ENCODE measurements around the gene SLIT1. TPM values are rescaled to one million over a fixed set of nuclear protein-coding genes. Genes with fewer than 3 reads are reported as not detected.

Gene SLIT1
- total RNA-seq, 2 donors from 2014 or later: 0.14 to 0.35 TPM

GRCh38 chr10:97192952-97193435 lies 7.2 kb upstream of the SLIT1 start:
- Histone ChIP-seq H3K27me3 (replicated peaks; ENCODE audit: insufficient read depth) (peaks cover 4% of the 10 kb centered on the region), H3K4me1 (ENCODE audit: control insufficient read depth in 1 of 2, low read depth in 2 of 2) (peaks cover 4 to 13% of the 10 kb centered on the region in 2 donors), H3K27ac (no peak overlapping the region), H3K36me3 (no peaks in the 10 kb centered on the region), H3K9me3 (no peaks in the 10 kb centered on the region), H3K4me3 (no peak overlapping the region)
- DNase-seq (ENCODE audit: low spot score) (no peak), ATAC-seq (ENCODE audit: insufficient number of reproducible peaks, low FRiP score, low read depth) (no peak)
- TF ChIP-seq CTCF (IDR thresholded peaks at IDR 0.05): no peak

- ATAC-seq (ENCODE audit: insufficient number of reproducible peaks, low FRiP score, low read depth): no peak
- no peak overlapping the region for H3K27ac ChIP-seq
- no peak for TF ChIP-seq CTCF (IDR thresholded peaks at IDR 0.05)
- no peak for DNase-seq (ENCODE audit: low spot score)
- no peaks in the 10 kb centered on the region for H3K9me3 ChIP-seq
- H3K4me1 ChIP-seq (ENCODE audit: control insufficient read depth in 1 of 2, low read depth in 2 of 2): peaks cover 0 to 5% of the 10 kb centered on the region in 2 donors
- no peak overlapping the region for H3K4me3 ChIP-seq
- no peaks in the 10 kb centered on the region for H3K27me3 ChIP-seq (replicated peaks; ENCODE audit: insufficient read depth)
- no peaks in the 10 kb centered on the region for H3K36me3 ChIP-seq
Observed at GRCh38 chr10:97190450-97190849, 4.7 kb upstream of the SLIT1 start.

- ATAC-seq (ENCODE audit: insufficient number of reproducible peaks, low FRiP score, low read depth) (no peak), DNase-seq (ENCODE audit: low spot score) (no peak)
- H3K27me3 ChIP-seq (replicated peaks; ENCODE audit: insufficient read depth): no peaks in the 10 kb centered on the region
- no peak for TF ChIP-seq CTCF (IDR thresholded peaks at IDR 0.05)
- peaks cover 0 to 7% of the 10 kb centered on the region in 2 donors for H3K4me1 ChIP-seq (ENCODE audit: control insufficient read depth in 1 of 2, low read depth in 2 of 2)
- H3K36me3 ChIP-seq: no peaks in the 10 kb centered on the region
- H3K27ac ChIP-seq: no peak overlapping the region
- H3K4me3 ChIP-seq: no peak overlapping the region
- H3K9me3 ChIP-seq: no peaks in the 10 kb centered on the region
Observed at GRCh38 chr10:97188261-97188711, 2.5 kb upstream of the SLIT1 start.

GRCh38 chr10:97186911-97187310 lies 1.2 kb upstream of the SLIT1 start:
- no peak for TF ChIP-seq CTCF (IDR thresholded peaks at IDR 0.05)
- no peak for ATAC-seq (ENCODE audit: insufficient number of reproducible peaks, low FRiP score, low read depth)
- Histone ChIP-seq H3K27me3 (replicated peaks; ENCODE audit: insufficient read depth) (no peaks in the 10 kb centered on the region), H3K4me1 (ENCODE audit: control insufficient read depth in 1 of 2, low read depth in 2 of 2) (peaks cover 0 to 7% of the 10 kb centered on the region in 2 donors), H3K27ac (no peak overlapping the region), H3K4me3 (no peak overlapping the region), H3K36me3 (no peaks in the 10 kb centered on the region), H3K9me3 (no peaks in the 10 kb centered on the region)
- DNase-seq (ENCODE audit: low spot score): no peak

- Histone ChIP-seq H3K36me3 (no peaks in the 10 kb centered on the region), H3K27me3 (replicated peaks; ENCODE audit: insufficient read depth) (no peaks in the 10 kb centered on the region), H3K27ac (no peak overlapping the region), H3K4me3 (no peak overlapping the region), H3K4me1 (ENCODE audit: control insufficient read depth in 1 of 2, low read depth in 2 of 2) (peaks cover 0 to 8% of the 10 kb centered on the region in 2 donors), H3K9me3 (no peaks in the 10 kb centered on the region)
- no peak for ATAC-seq (ENCODE audit: insufficient number of reproducible peaks, low FRiP score, low read depth)
- TF ChIP-seq CTCF (IDR thresholded peaks at IDR 0.05): no peak
- no peak for DNase-seq (ENCODE audit: low spot score)
Observed at GRCh38 chr10:97184971-97185325, 811 bp downstream of the SLIT1 start.
